Spleen (tissue), 7 donors: Measurements from ENCODE around the gene AHNAK.

Experiments
- CTCF ChIP-seq, 11 experiments: fragments of 200-600 bp in 7 of 11; fragments of 450-650 bp in 4 of 11; sonication (generic) in 4 of 11; IDR thresholded peaks in 8 of 11; conservative IDR thresholded peaks in 3 of 11; 1 replicate in 7 of 11; 2 replicates in 4 of 11; pipeline versions ENCODE4 v1.4.0 to v1.8.0; 2016 to 2021; ENCODE audit warnings: antibody characterized with exemption in 11 of 11, inconsistent platforms in 4 of 11, mild to moderate bottlenecking in 1 of 11
- POLR2A ChIP-seq, 3 donors: fragments of 450-650 bp; IDR thresholded peaks; one replicate each; pipeline ENCODE4 v1.5.1; 2017; ENCODE audit warnings: antibody characterized with exemption in 3 of 3, mild to moderate bottlenecking in 1 of 3
- POLR2AphosphoS5 ChIP-seq, 3 donors: sonication (generic); formaldehyde crosslinking; IDR thresholded peaks; one replicate each; pipeline ENCODE4 v1.5.1; 2017; ENCODE audit warnings: antibody characterized with exemption in 3 of 3
- donor health status: DM: no; HTN: no; CAD: no; lungs with moderate emphysema.
- donor health status: DM: no; HTN: no; CAD: no.
- donor health status: DM: no; HTN: no; CAD: no.

DNA sequence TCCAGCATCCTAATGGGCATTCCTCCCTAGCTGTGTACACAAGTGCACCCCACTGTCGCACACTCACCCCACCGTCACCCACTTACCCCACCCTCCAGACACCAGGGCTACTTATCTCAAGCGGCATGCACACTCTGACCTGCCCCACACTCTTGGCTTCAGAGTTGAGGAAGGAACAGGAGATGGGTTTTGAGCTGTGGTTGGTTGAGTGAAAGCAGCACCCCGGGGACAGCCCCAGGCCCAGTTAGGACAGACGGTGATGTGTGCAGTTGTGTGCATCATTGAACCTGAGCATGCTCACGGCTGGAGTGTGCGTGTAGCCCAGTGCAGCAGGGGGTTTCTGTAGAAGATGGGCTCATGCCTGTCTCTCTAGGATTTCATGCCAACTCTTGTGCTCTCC lies 32.5 kb downstream of the AHNAK start:
- TF ChIP-seq POLR2A (IDR thresholded peaks at IDR 0.05) (no peak), CTCF (IDR thresholded peaks at IDR 0.05 in 8 of 11, conservative IDR thresholded peaks at IDR 0.05 in 3 of 11) (no peak), POLR2AphosphoS5 (IDR thresholded peaks at IDR 0.05) (no peak)
